22Rv1 (cell line): ENCODE results near the gene ADPRS.

Source experiments
- CTCF ChIP-seq: fragments of 450-650 bp; IDR thresholded peaks from 2 replicates; pipeline ENCODE4 v1.5.1; 2017; ENCODE audit warnings: mild to moderate bottlenecking
- ZFX ChIP-seq: fragments of 450-650 bp; IDR thresholded peaks from 2 replicates; pipeline ENCODE4 v1.6.1; 2017; ENCODE audit warnings: antibody characterized with exemption, borderline replicate concordance

- no peak for TF ChIP-seq CTCF
- TF ChIP-seq ZFX, result no peak
Observed at GRCh38 chr1:36085126-36085525, 3.6 kb upstream of the ADPRS start.
